Fibroblast of lung (primary cell): ENCODE data around the gene ATP6V0B.

Source experiments
- CTCF ChIP-seq, 2 donors: IDR thresholded peaks in 1 of 2; conservative IDR thresholded peaks in 1 of 2; 1 replicate in 1 of 2; 2 replicates in 1 of 2; pipeline ENCODE4 v1.5.1; 2011 to 2012; ENCODE audit warnings: low read length in 2 of 2, control low read depth in 1 of 2, inconsistent platforms in 1 of 2, low read depth in 1 of 2, mild to moderate bottlenecking in 1 of 2
- EZH2 ChIP-seq: IDR thresholded peaks from 2 replicates; pipeline ENCODE4 v1.5.1; 2012; ENCODE audit warnings: low read length, control low read depth, mild to moderate bottlenecking; ENCODE audit errors: missing control alignments

DNA sequence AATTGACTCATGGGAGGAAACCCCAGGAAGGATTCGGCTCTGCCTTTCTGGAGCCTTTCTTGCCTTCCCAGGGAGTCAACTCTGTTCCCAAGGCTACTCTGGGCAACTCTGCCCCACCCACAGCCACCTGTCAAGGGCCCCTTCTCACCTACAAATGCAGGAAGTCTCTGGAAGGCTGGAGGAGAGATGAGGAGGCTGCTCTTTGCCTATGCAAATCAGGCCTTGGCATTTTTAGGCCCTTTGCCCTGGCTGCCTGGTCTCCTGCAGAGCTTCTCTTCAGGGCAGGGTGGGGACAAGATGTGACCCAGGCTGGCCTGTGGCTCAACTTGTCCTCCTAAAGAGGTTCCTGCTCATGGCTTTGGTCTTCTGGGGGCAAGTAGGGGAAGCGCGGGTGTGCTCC is 51.1 kb downstream of the ATP6V0B start:
- TF ChIP-seq CTCF (conservative IDR thresholded peaks at IDR 0.05 in 1 of 2, IDR thresholded peaks at IDR 0.05 in 1 of 2; ENCODE audit: low read depth in 1 of 2, low read length in 2 of 2) (no peak), EZH2 (no peak)
